SK-N-SH (cell line): ENCODE measurements around the gene GUCY2D. TPM values are rescaled to one million over a fixed set of nuclear protein-coding genes. Genes with fewer than 3 reads are reported as not detected.

ENCODE experiments used
- CTCF ChIA-PET: fragments of 300-600, 350-600 bp; formaldehyde crosslinking; extraction: SDS; loops from one replicate; lab custom pipeline; 2021; lab: Yijun Ruan, JAX
- POLR2A ChIA-PET: fragments of 350-600 bp; sonication (Branson Sonifier 250); formaldehyde crosslinking; extraction: SDS; loops from one replicate; lab custom pipeline; 2020; ENCODE audit warnings: antibody characterized with exemption, inconsistent platforms; lab: Yijun Ruan, JAX
- DNase-seq: peaks from one replicate; pipeline ENCODE4 v3.0.0; 2012
- H2AFZ ChIP-seq: fragments of 200-600 bp; sonication (generic); 2 replicates; pipeline ENCODE4 v1.8.1; 2016; ENCODE audit warnings: antibody characterized with exemption, mild to moderate bottlenecking, low read depth
- H3F3A ChIP-seq: fragments of 200-600 bp; sonication (generic); replicated peaks from 2 replicates; pipeline ENCODE3; 2016; ENCODE audit warnings: antibody characterized with exemption, mild to moderate bottlenecking; ENCODE audit not compliant: insufficient read depth
- H3K27ac ChIP-seq, 2 experiments: fragments of 200-500 bp in 1 of 2; fragments of 200-600 bp in 1 of 2; sonication (Bioruptor generic) in 1 of 2; sonication (generic), shearing (Covaris generic) in 1 of 2; 2 replicates each; pipeline versions ENCODE4 v1.5.1 to v1.6.1; 2014 to 2016; ENCODE audit warnings: low read depth in 2 of 2, inconsistent platforms in 1 of 2, low read length in 1 of 2, mild to moderate bottlenecking in 1 of 2, mixed read lengths in 1 of 2
- H3K27me3 ChIP-seq: fragments of 200-600 bp; sonication (generic), shearing (Covaris generic); 2 replicates; pipeline ENCODE4 v1.6.1; 2016; ENCODE audit warnings: mixed run types; ENCODE audit not compliant: insufficient read depth
- H3K36me3 ChIP-seq, 2 experiments: fragments of 200-500 bp in 1 of 2; fragments of 200-600 bp in 1 of 2; sonication (Bioruptor generic) in 1 of 2; sonication (generic) in 1 of 2; replicated peaks in 1 of 2; 2 replicates each; pipeline versions ENCODE3 to v1.5.1; 2014 to 2016; ENCODE audit warnings: low read length in 1 of 2, mild to moderate bottlenecking in 1 of 2; ENCODE audit not compliant: insufficient read depth in 2 of 2, control insufficient read depth in 1 of 2
- H3K4me1 ChIP-seq, 2 experiments: fragments of 200-500 bp in 1 of 2; fragments of 200-600 bp in 1 of 2; sonication (Bioruptor generic) in 1 of 2; sonication (generic), shearing (Covaris generic) in 1 of 2; 2 replicates each; pipeline versions ENCODE4 v1.5.1 to v1.6.1; 2014 to 2016; ENCODE audit warnings: low read depth in 1 of 2, low read length in 1 of 2, mixed run types in 1 of 2; ENCODE audit not compliant: insufficient read depth in 2 of 2, control insufficient read depth in 1 of 2
- H3K4me2 ChIP-seq: fragments of 200-600 bp; sonication (generic), shearing (Covaris generic); 2 replicates; pipeline ENCODE4 v1.6.1; 2017; ENCODE audit warnings: mixed run types
- H3K4me3 ChIP-seq, 2 experiments: fragments of 200-500 bp in 1 of 2; fragments of 200-600 bp in 1 of 2; sonication (Bioruptor generic) in 1 of 2; sonication (generic), shearing (Covaris generic) in 1 of 2; 2 replicates each; pipeline versions ENCODE4 v1.5.1 to v1.8.1; 2014 to 2016; ENCODE audit warnings: low read depth in 2 of 2, inconsistent platforms in 1 of 2, low read length in 1 of 2, mild to moderate bottlenecking in 1 of 2, mixed read lengths in 1 of 2, moderate library complexity in 1 of 2
- H3K79me2 ChIP-seq: fragments of 200-600 bp; sonication (generic); 2 replicates; pipeline ENCODE4 v1.8.1; 2017; ENCODE audit warnings: mild to moderate bottlenecking; ENCODE audit not compliant: insufficient read depth
- H3K9ac ChIP-seq: fragments of 200-600 bp; sonication (generic); 2 replicates; pipeline ENCODE4 v1.6.1; 2017; ENCODE audit warnings: mixed run types
- H3K9me2 ChIP-seq: fragments of 200-600 bp; sonication (generic); 2 replicates; pipeline ENCODE4 v1.6.1; 2017; ENCODE audit warnings: mixed run types
- H3K9me3 ChIP-seq: fragments of 200-600 bp; sonication (generic); 2 replicates; pipeline ENCODE4 v1.6.1; 2017; ENCODE audit warnings: mixed run types, mild to moderate bottlenecking, moderate library complexity
- H4K20me1 ChIP-seq: fragments of 200-600 bp; sonication (generic); 2 replicates; pipeline ENCODE4 v1.6.1; 2017; ENCODE audit warnings: mild to moderate bottlenecking, mixed run types; ENCODE audit not compliant: insufficient read depth
- ELF1 ChIP-seq: IDR thresholded peaks from 2 replicates; pipeline ENCODE4 v1.4.0; 2012
- EP300 ChIP-seq, 2 experiments: IDR thresholded peaks; 2 replicates each; pipeline versions ENCODE4 v1.4.0 to v1.6.1; 2012; ENCODE audit warnings: borderline replicate concordance in 1 of 2, low read depth in 1 of 2, low read length in 1 of 2
- EZH2phosphoT487 ChIP-seq: fragments of 200-600 bp; sonication (generic); IDR thresholded peaks from 2 replicates; pipeline ENCODE4 v1.6.1; 2017; ENCODE audit warnings: low read depth, mixed run types, mild to moderate bottlenecking, antibody characterized with exemption, moderate library complexity, borderline replicate concordance
- FOXM1 ChIP-seq: IDR thresholded peaks from 2 replicates; pipeline ENCODE4 v1.4.0; 2012; ENCODE audit warnings: low read depth, mild to moderate bottlenecking
- GATA2 ChIP-seq: sonication (generic); formaldehyde crosslinking; IDR thresholded peaks from 2 replicates; pipeline ENCODE4 v1.5.0; 2020; ENCODE audit warnings: mild to moderate bottlenecking, missing genetic modification reagents
- MAX ChIP-seq: IDR thresholded peaks from 2 replicates; pipeline ENCODE4 v1.4.0; 2012; ENCODE audit warnings: low read depth
- NRF1 ChIP-seq: IDR thresholded peaks from 2 replicates; pipeline ENCODE4 v1.6.1; 2012; ENCODE audit warnings: low read depth, mild to moderate bottlenecking, low read length
- RAD21 ChIP-seq: IDR thresholded peaks from 2 replicates; pipeline ENCODE4 v1.6.1; 2012; ENCODE audit warnings: mild to moderate bottlenecking, low read length
- RCOR1 ChIP-seq: fragments of 150-350 bp; IDR thresholded peaks from 2 replicates; pipeline ENCODE4 v1.6.1; 2017; ENCODE audit warnings: antibody characterized with exemption, low read length
- REST ChIP-seq: IDR thresholded peaks from 2 replicates; pipeline ENCODE4 v1.6.1; 2012; ENCODE audit warnings: mild to moderate bottlenecking, low read depth, low read length, moderate library complexity
- RFX5 ChIP-seq: IDR thresholded peaks from 2 replicates; pipeline ENCODE4 v1.6.1; 2012; ENCODE audit warnings: mild to moderate bottlenecking, improper control_type of control experiment, low read length
- RXRA ChIP-seq: IDR thresholded peaks from 2 replicates; pipeline ENCODE4 v1.4.0; 2012; ENCODE audit warnings: low read depth, mild to moderate bottlenecking, borderline replicate concordance
- SIN3A ChIP-seq: IDR thresholded peaks from 2 replicates; pipeline ENCODE4 v1.6.1; 2012; ENCODE audit warnings: low read depth, mild to moderate bottlenecking, low read length, moderate library complexity, borderline replicate concordance
- SMC3 ChIP-seq: IDR thresholded peaks from 2 replicates; pipeline ENCODE4 v1.6.1; 2012; ENCODE audit warnings: low read depth, low read length, improper control_type of control experiment
- TEAD4 ChIP-seq: IDR thresholded peaks from 2 replicates; pipeline ENCODE4 v1.4.0; 2012; ENCODE audit warnings: mild to moderate bottlenecking, borderline replicate concordance; ENCODE audit not compliant: insufficient read depth
- USF1 ChIP-seq: IDR thresholded peaks from 2 replicates; pipeline ENCODE4 v1.4.0; 2012; ENCODE audit warnings: low read depth, borderline replicate concordance
- YY1 ChIP-seq: IDR thresholded peaks from 2 replicates; pipeline ENCODE4 v1.4.0; 2012; ENCODE audit warnings: low read depth, mild to moderate bottlenecking
- ZBTB33 ChIP-seq: IDR thresholded peaks from 2 replicates; pipeline ENCODE4 v1.4.0; 2012; ENCODE audit warnings: low read depth, borderline replicate concordance
- WGBS: methylation state at CpG from one replicate; pipeline ENCODE4 v1.1.6; 2017; ENCODE audit warnings: low lambda C conversion rate; 5-methylcytosine and 5-hydroxymethylcytosine counted together
- polyA plus RNA-seq, 3 experiments: library from polyadenylated mRNA; depleted of rRNA; stranded (reverse); fragments of >200 nt; gene quantifications; 2 replicates each; pipeline ENCODE4 v1.2.3, GENCODE V29; 2012

The GUCY2D gene
- polyA plus RNA-seq, 1 of the 3 experiments (the other 2 are of a cell fraction) = not detected

GRCh38 chr17:8031261-8031661 lies 28.8 kb downstream of the GUCY2D start:
- H3K9ac ChIP-seq = no peak overlapping the region
- no peak overlapping the region for H3K4me3 ChIP-seq
- ChIA-PET CTCF (interaction anchor here (1.0 to 8.8 kb wide), 6 partner anchors 9 to 119 kb away, joined by 4 to 53 read pairs (median 18); no protein-coding TSS in a partner anchor), POLR2A (no interaction called here)
- no peaks in the 10 kb centered on the region for H3K9me2 ChIP-seq
- no peaks in the 10 kb centered on the region for H3F3A ChIP-seq
- no peaks in the 10 kb centered on the region for H3K79me2 ChIP-seq
- WGBS = 56% methylated on average over 6 of the region's 6 CpGs
- no peaks in the 10 kb centered on the region for H3K9me3 ChIP-seq
- peaks cover 26% of the 10 kb centered on the region for H3K27me3 ChIP-seq
- no peak for TF ChIP-seq ELF1
- TF ChIP-seq EP300 (IDR thresholded peaks at IDR 0.05; ENCODE audit: borderline replicate concordance in 1 of 2, low read depth in 1 of 2, low read length in 1 of 2) = no peak
- TF ChIP-seq SMC3 = no peak
- TF ChIP-seq RFX5 = no peak
- TF ChIP-seq RAD21 = no peak
- TF ChIP-seq REST = no peak
- TF ChIP-seq YY1 = no peak
- TF ChIP-seq GATA2 (CRISPR knock-in tag) = no peak
- H3K4me2 ChIP-seq = no peak overlapping the region
- H3K27ac ChIP-seq = no peak overlapping the region
- no peak for DNase-seq
- H3K4me1 ChIP-seq = no peaks in the 10 kb centered on the region
- no peak overlapping the region for H2AFZ ChIP-seq
- no peaks in the 10 kb centered on the region for H3K36me3 ChIP-seq
- no peaks in the 10 kb centered on the region for H4K20me1 ChIP-seq

GRCh38 chr17:8031950-8032349 lies 29.5 kb downstream of the GUCY2D start:
- no peaks in the 10 kb centered on the region for H3K9me3 ChIP-seq
- no peaks in the 10 kb centered on the region for H3K9me2 ChIP-seq
- no peak overlapping the region for H2AFZ ChIP-seq
- H4K20me1 ChIP-seq = no peaks in the 10 kb centered on the region
- H3K9ac ChIP-seq = no peak overlapping the region
- H3F3A ChIP-seq = no peaks in the 10 kb centered on the region
- CTCF ChIA-PET = interaction anchor here (0.8 to 8.8 kb wide), 7 partner anchors 9 to 120 kb away, joined by 3 to 53 read pairs (median 17); no protein-coding TSS in a partner anchor
- no peak overlapping the region for H3K27ac ChIP-seq
- no peak for DNase-seq
- H3K79me2 ChIP-seq = no peaks in the 10 kb centered on the region
- no peak overlapping the region for H3K4me2 ChIP-seq
- H3K4me1 ChIP-seq = no peaks in the 10 kb centered on the region
- WGBS = 100% methylated on average over 1 of the region's 1 CpG
- no peaks in the 10 kb centered on the region for H3K36me3 ChIP-seq
- no peak overlapping the region for H3K4me3 ChIP-seq
- POLR2A ChIA-PET = no interaction called here
- H3K27me3 ChIP-seq = peaks cover 25% of the 10 kb centered on the region
- no peak for TF ChIP-seq ELF1
- no peak for TF ChIP-seq REST
- no peak for TF ChIP-seq FOXM1
- TF ChIP-seq ZBTB33 = no peak
- TF ChIP-seq SIN3A = no peak
- no peak for TF ChIP-seq MAX
- TF ChIP-seq RXRA = no peak
- no peak for TF ChIP-seq RCOR1
- TF ChIP-seq EZH2phosphoT487 = no peak
- no peak for TF ChIP-seq USF1
- no peak for TF ChIP-seq TEAD4
- TF ChIP-seq NRF1 = no peak
